ENCODE results near the gene ELL.

DNA sequence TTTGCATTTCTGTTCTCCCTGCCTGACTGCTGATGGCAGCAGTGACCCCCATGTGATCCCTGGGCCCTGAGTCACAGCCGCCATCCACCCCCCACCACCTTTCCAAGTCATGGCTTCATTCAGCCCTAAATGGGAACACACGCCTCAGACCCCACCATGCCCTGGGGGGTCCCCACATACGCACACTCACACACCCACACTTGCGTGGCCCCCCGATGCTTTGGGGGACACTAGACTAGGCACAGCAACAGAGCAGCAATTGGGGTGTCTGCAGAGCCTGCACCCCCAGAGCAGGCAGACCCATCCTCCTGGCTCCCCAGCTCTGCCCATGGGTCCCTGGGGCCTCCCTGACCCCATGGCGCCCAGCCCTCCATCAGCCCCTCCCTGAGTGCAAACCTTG lies 78.5 kb downstream of the ELL start:
- no peak for TF ChIP-seq POLR2A (IDR thresholded peaks at IDR 0.05)
- TF ChIP-seq, protein P1, sequence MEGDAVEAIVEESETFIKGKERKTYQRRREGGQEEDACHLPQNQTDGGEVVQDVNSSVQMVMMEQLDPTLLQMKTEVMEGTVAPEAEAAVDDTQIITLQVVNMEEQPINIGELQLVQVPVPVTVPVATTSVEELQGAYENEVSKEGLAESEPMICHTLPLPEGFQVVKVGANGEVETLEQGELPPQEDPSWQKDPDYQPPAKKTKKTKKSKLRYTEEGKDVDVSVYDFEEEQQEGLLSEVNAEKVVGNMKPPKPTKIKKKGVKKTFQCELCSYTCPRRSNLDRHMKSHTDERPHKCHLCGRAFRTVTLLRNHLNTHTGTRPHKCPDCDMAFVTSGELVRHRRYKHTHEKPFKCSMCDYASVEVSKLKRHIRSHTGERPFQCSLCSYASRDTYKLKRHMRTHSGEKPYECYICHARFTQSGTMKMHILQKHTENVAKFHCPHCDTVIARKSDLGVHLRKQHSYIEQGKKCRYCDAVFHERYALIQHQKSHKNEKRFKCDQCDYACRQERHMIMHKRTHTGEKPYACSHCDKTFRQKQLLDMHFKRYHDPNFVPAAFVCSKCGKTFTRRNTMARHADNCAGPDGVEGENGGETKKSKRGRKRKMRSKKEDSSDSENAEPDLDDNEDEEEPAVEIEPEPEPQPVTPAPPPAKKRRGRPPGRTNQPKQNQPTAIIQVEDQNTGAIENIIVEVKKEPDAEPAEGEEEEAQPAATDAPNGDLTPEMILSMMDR (IDR thresholded peaks at IDR 0.05) = no peak

Data from testis (tissue), 2 donors.